Measurements from ENCODE around the gene PARP2. TPM values are rescaled to one million over a fixed set of nuclear protein-coding genes. Genes with fewer than 3 reads are reported as not detected.

Gene PARP2
- total RNA-seq, 1 donor from 2014 or later = 17.2 TPM

GRCh38 chr14:20403521-20403920 lies 60.1 kb downstream of the PARP2 start:
- no peak for DNase-seq

Small RNA genes within 50 kb of the gene (small RNA-seq; reads per million reads assigned to genes)
- gene SNORA79B = 0.12 reads per million
- 217 reads per million, percentile 97 among the genes with 10 or more reads in this experiment for gene SNORD126

Other genes starting within 250 kb of the PARP2 start
- gene OR4K17, start 232.9 kb upstream of the PARP2 start, total RNA-seq = not detected
- gene OR4N5, start 204.8 kb upstream of the PARP2 start, total RNA-seq = not detected
- not detected for gene OR11G2, start 152.7 kb upstream of the PARP2 start, total RNA-seq
- gene OR11H6, start 119.9 kb upstream of the PARP2 start, total RNA-seq = not detected
- not detected for gene OR11H7, start 114.7 kb upstream of the PARP2 start, total RNA-seq
- gene OR11H4, start 104.3 kb upstream of the PARP2 start, total RNA-seq = not detected
- gene TTC5, start 37.7 kb upstream of the PARP2 start, total RNA-seq = 41.3 TPM
- 86.3 TPM for gene CCNB1IP1, start 10.4 kb upstream of the PARP2 start, total RNA-seq
- 8.4 TPM for gene TEP1, start 69.9 kb downstream of the PARP2 start, total RNA-seq
- 0.31 TPM for gene KLHL33, start 92.5 kb downstream of the PARP2 start, total RNA-seq
- 36.8 TPM for gene OSGEP, start 111.2 kb downstream of the PARP2 start, total RNA-seq
- 56.9 TPM for gene APEX1, start 111.6 kb downstream of the PARP2 start, total RNA-seq
- 26.0 TPM for gene PIP4P1, start 117.8 kb downstream of the PARP2 start, total RNA-seq
- 3.1 TPM for gene PNP, start 125.8 kb downstream of the PARP2 start, total RNA-seq
- gene RNASE10, start 161.9 kb downstream of the PARP2 start, total RNA-seq = not detected
- not detected for gene RNASE9, start 217.4 kb downstream of the PARP2 start, total RNA-seq
- not detected for gene RNASE11, start 244.4 kb downstream of the PARP2 start, total RNA-seq
- gene RNASE12, start 247.7 kb downstream of the PARP2 start, total RNA-seq = not detected